ENCODE measurements around the gene RGCC. TPM values are rescaled to one million over a fixed set of nuclear protein-coding genes. Genes with fewer than 3 reads are reported as not detected.
A peak's percentile ranks its signal among the peaks of the same experiment; 100 is the strongest.
"Not testable (repeated sequence)": the region's sequence is repeated elsewhere in the genome, so short reads cannot be mapped to it uniquely, and the experiment has no call there.

Gene RGCC
- polyA plus RNA-seq (ENCODE audit: insufficient read length in 4 of 4): 10 to 100 TPM; 13.9 to 32.9 (median 16.4) TPM

GRCh38 chr13:41456768-41457588, at the start of gene RGCC:
Gene RGCC (plus strand): TSS chr13:41457550. CDS start chr13:41457708, 158 bp downstream.
- DNase-seq (ENCODE audit: low read depth in 4 of 4, low spot score in 3 of 4): peak in 1 of 4 donors; percentile 39

- DNase-seq (ENCODE audit: low read depth in 4 of 4, low spot score in 3 of 4): no peak
Measured at GRCh38 chr13:41408121-41408520, 49.2 kb upstream of the RGCC start.

- no peak for DNase-seq (ENCODE audit: low read depth in 4 of 4, low spot score in 3 of 4)
Measured at GRCh38 chr13:41408746-41409145, 48.6 kb upstream of the RGCC start.

GRCh38 chr13:41409611-41410010, 47.7 kb upstream of the RGCC start:
- no peak for DNase-seq (ENCODE audit: low read depth in 4 of 4, low spot score in 3 of 4)

- DNase-seq (ENCODE audit: low read depth in 4 of 4, low spot score in 3 of 4): no peak
Measured at GRCh38 chr13:41411060-41411459, 46.3 kb upstream of the RGCC start.

- peak in 1 of 4 donors; percentile 28 for DNase-seq (ENCODE audit: low read depth in 4 of 4, low spot score in 3 of 4)
Measured at GRCh38 chr13:41411522-41411921, 45.8 kb upstream of the RGCC start.

- no peak for DNase-seq (ENCODE audit: low read depth in 4 of 4, low spot score in 3 of 4)
Measured at GRCh38 chr13:41413872-41414271, 43.5 kb upstream of the RGCC start.

GRCh38 chr13:41416276-41416675, 41.1 kb upstream of the RGCC start:
- DNase-seq (ENCODE audit: low read depth in 4 of 4, low spot score in 3 of 4): no peak

GRCh38 chr13:41418027-41418426, 39.3 kb upstream of the RGCC start:
- DNase-seq (ENCODE audit: low read depth in 4 of 4, low spot score in 3 of 4): peak in 1 of 4 donors; percentile 24

- no peak for DNase-seq (ENCODE audit: low read depth in 4 of 4, low spot score in 3 of 4)
Measured at GRCh38 chr13:41418731-41419130, 38.6 kb upstream of the RGCC start.

- no peak for DNase-seq (ENCODE audit: low read depth in 4 of 4, low spot score in 3 of 4)
Measured at GRCh38 chr13:41419206-41419605, 38.1 kb upstream of the RGCC start.

GRCh38 chr13:41420146-41420545, 37.2 kb upstream of the RGCC start:
- DNase-seq (ENCODE audit: low read depth in 4 of 4, low spot score in 3 of 4): no peak

GRCh38 chr13:41421330-41421729, 36.0 kb upstream of the RGCC start:
- DNase-seq (ENCODE audit: low read depth in 4 of 4, low spot score in 3 of 4): not testable (repeated sequence)

- not testable (repeated sequence) for DNase-seq (ENCODE audit: low read depth in 4 of 4, low spot score in 3 of 4)
Measured at GRCh38 chr13:41421983-41422382, 35.4 kb upstream of the RGCC start.

- DNase-seq (ENCODE audit: low read depth in 4 of 4, low spot score in 3 of 4): not testable (repeated sequence)
Measured at GRCh38 chr13:41423259-41423658, 34.1 kb upstream of the RGCC start.

- DNase-seq (ENCODE audit: low read depth in 4 of 4, low spot score in 3 of 4): not testable (repeated sequence)
Measured at GRCh38 chr13:41424675-41425074, 32.7 kb upstream of the RGCC start.

GRCh38 chr13:41426047-41426446, 31.3 kb upstream of the RGCC start:
- DNase-seq (ENCODE audit: low read depth in 4 of 4, low spot score in 3 of 4): no peak

GRCh38 chr13:41427666-41428065, 29.7 kb upstream of the RGCC start:
- no peak for DNase-seq (ENCODE audit: low read depth in 4 of 4, low spot score in 3 of 4)

GRCh38 chr13:41428155-41428554, 29.2 kb upstream of the RGCC start:
- DNase-seq (ENCODE audit: low read depth in 4 of 4, low spot score in 3 of 4): no peak

- DNase-seq (ENCODE audit: low read depth in 4 of 4, low spot score in 3 of 4): not testable (repeated sequence)
Measured at GRCh38 chr13:41434030-41434429, 23.3 kb upstream of the RGCC start.

GRCh38 chr13:41434831-41435520, 22.4 kb upstream of the RGCC start:
- no peak for DNase-seq (ENCODE audit: low read depth in 4 of 4, low spot score in 3 of 4)

GRCh38 chr13:41443969-41444368, 13.4 kb upstream of the RGCC start:
- no peak for DNase-seq (ENCODE audit: low read depth in 4 of 4, low spot score in 3 of 4)

Data from left renal pelvis (tissue), 4 donors.